ENCODE data around the gene CH25H. TPM values are rescaled to one million over a fixed set of nuclear protein-coding genes. Genes with fewer than 3 reads are reported as not detected.

Gene CH25H
- total RNA-seq, 6 experiments from 2014 or later = 0.31 to 1.2 (median 0.60) TPM; not detected in 2

DNA sequence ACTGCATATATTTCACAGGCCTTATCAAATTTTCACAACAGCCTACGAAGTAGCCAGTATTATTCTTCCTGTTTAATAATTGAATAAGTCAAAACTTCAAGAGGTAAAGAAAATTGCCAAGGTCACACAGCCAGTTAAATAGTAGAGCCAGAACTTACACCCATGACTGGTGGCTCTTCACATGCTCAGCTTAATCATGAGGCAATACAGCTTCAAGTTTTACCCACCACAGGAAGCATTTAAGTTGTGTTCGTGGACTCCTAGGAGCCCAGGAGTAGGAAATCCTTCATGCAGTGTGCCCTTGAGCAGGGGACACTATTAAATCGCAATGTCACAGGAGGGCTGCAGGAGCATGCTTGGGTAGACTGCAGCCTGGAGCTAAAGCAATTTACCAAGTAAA, 33.4 kb upstream of the CH25H start:
- ATAC-seq (no peak), DNase-seq (no peak)
- Histone ChIP-seq H3K4me1 (peaks cover 0 to 26% (median 9%) of the 10 kb centered on the region in 4 donors), H3K36me3 (no peaks in the 10 kb centered on the region), H3K27me3 (no peaks in the 10 kb centered on the region), H3K27ac (no peak overlapping the region), H3K4me3 (no peak overlapping the region), H3K9me3 (no peaks in the 10 kb centered on the region)
- TF ChIP-seq POLR2A (IDR thresholded peaks at IDR 0.05) = no peak
- TF ChIP-seq, protein P1, sequence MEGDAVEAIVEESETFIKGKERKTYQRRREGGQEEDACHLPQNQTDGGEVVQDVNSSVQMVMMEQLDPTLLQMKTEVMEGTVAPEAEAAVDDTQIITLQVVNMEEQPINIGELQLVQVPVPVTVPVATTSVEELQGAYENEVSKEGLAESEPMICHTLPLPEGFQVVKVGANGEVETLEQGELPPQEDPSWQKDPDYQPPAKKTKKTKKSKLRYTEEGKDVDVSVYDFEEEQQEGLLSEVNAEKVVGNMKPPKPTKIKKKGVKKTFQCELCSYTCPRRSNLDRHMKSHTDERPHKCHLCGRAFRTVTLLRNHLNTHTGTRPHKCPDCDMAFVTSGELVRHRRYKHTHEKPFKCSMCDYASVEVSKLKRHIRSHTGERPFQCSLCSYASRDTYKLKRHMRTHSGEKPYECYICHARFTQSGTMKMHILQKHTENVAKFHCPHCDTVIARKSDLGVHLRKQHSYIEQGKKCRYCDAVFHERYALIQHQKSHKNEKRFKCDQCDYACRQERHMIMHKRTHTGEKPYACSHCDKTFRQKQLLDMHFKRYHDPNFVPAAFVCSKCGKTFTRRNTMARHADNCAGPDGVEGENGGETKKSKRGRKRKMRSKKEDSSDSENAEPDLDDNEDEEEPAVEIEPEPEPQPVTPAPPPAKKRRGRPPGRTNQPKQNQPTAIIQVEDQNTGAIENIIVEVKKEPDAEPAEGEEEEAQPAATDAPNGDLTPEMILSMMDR (IDR thresholded peaks at IDR 0.05) = no peak
- 73% methylated on average over 3 of the region's 3 CpGs for WGBS (ENCODE audit: insufficient coverage, low coverage, low lambda C conversion rate, missing lambda C conversion rate)
- intact Hi-C loops (cut with DNase I) = no loop called here

- Histone ChIP-seq H3K36me3 (no peaks in the 10 kb centered on the region), H3K4me1 (peaks cover 0 to 26% (median 9%) of the 10 kb centered on the region in 4 donors), H3K4me3 (no peak overlapping the region), H3K27ac (no peak overlapping the region), H3K9me3 (no peaks in the 10 kb centered on the region), H3K27me3 (no peaks in the 10 kb centered on the region)
- no peak for ATAC-seq
- WGBS (ENCODE audit: insufficient coverage, low coverage, low lambda C conversion rate, missing lambda C conversion rate) = 64% methylated on average over 4 of the region's 5 CpGs
- DNase-seq = no peak
- intact Hi-C loops (cut with DNase I) = no loop called here
- TF ChIP-seq, protein P1 (IDR thresholded peaks at IDR 0.05) = no peak
- TF ChIP-seq POLR2A (IDR thresholded peaks at IDR 0.05) = no peak
Observed at GRCh38 chr10:89238956-89239644, 32.0 kb upstream of the CH25H start.

- intact Hi-C loops (cut with DNase I) = no loop called here
- DNase-seq (no peak), ATAC-seq (no peak)
- no peak overlapping the region for H3K27ac ChIP-seq
- H3K27me3 ChIP-seq = no peaks in the 10 kb centered on the region
- H3K4me1 ChIP-seq = peaks cover 0 to 23% (median 7%) of the 10 kb centered on the region in 4 donors
- H3K4me3 ChIP-seq = no peak overlapping the region
- no peaks in the 10 kb centered on the region for H3K36me3 ChIP-seq
- no peaks in the 10 kb centered on the region for H3K9me3 ChIP-seq
- TF ChIP-seq POLR2A (IDR thresholded peaks at IDR 0.05) = no peak
- TF ChIP-seq, protein P1 (IDR thresholded peaks at IDR 0.05) = no peak
Observed at GRCh38 chr10:89237849-89238248, 30.7 kb upstream of the CH25H start.

GRCh38 chr10:89236226-89236797, 29.2 kb upstream of the CH25H start:
- H3K36me3 ChIP-seq = peaks cover 0 to 5% (median 0%) of the 10 kb centered on the region in 4 donors
- intact Hi-C loops (cut with DNase I) = no loop called here
- 85% methylated on average over 4 of the region's 4 CpGs for WGBS (ENCODE audit: insufficient coverage, low coverage, low lambda C conversion rate, missing lambda C conversion rate)
- no peaks in the 10 kb centered on the region for H3K27me3 ChIP-seq
- ATAC-seq (no peak), DNase-seq (no peak)
- TF ChIP-seq, protein P1 (IDR thresholded peaks at IDR 0.05) = no peak
- TF ChIP-seq POLR2A (IDR thresholded peaks at IDR 0.05) = no peak
- H3K9me3 ChIP-seq = no peaks in the 10 kb centered on the region
- H3K4me3 ChIP-seq = no peak overlapping the region
- peaks cover 0 to 7% (median 2%) of the 10 kb centered on the region in 4 donors for H3K4me1 ChIP-seq
- H3K27ac ChIP-seq = no peak overlapping the region

Measured in right lobe of liver (tissue), 6 donors.